Measurements from ENCODE around the gene MLLT1. TPM values are rescaled to one million over a fixed set of nuclear protein-coding genes. Genes with fewer than 3 reads are reported as not detected.

MLLT1 gene
- total and polyA plus RNA-seq, 4 donors, result 2.1 to 15.6 (median 7.3) TPM

- Histone ChIP-seq H3K9me3 (ENCODE audit: control insufficient read depth in 4 of 4, low read length in 3 of 4) (no peaks in the 10 kb centered on the region), H3K36me3 (ENCODE audit: control insufficient read depth in 4 of 4, insufficient read depth in 3 of 4, low read depth in 1 of 4, low read length in 3 of 4) (peaks cover 13 to 65% (median 16%) of the 10 kb centered on the region in 4 donors), H3K9ac (ENCODE audit: low read depth in 1 of 2, low read length in 2 of 2) (no peak overlapping the region), H3K4me1 (ENCODE audit: control insufficient read depth in 4 of 4, insufficient read depth in 4 of 4, low read length in 3 of 4) (peaks cover 6 to 30% (median 22%) of the 10 kb centered on the region in 4 donors), H3K27me3 (ENCODE audit: control insufficient read depth in 4 of 4, insufficient read depth in 4 of 4, low read length in 3 of 4) (no peaks in the 10 kb centered on the region), H3K27ac (ENCODE audit: low read depth in 1 of 2, low read length in 2 of 2) (no peak overlapping the region), H3K4me3 (ENCODE audit: low read depth in 1 of 3, low read length in 3 of 3) (no peak overlapping the region)
- WGBS, result 95% methylated on average over 18 of the region's 18 CpGs
- DNase-seq (ENCODE audit: low spot score), result no peak
- TF ChIP-seq RXRA (IDR thresholded peaks at IDR 0.05), result no peak
- no peak for TF ChIP-seq JUND (IDR thresholded peaks at IDR 0.05)
- TF ChIP-seq YY1 (IDR thresholded peaks at IDR 0.05), result no peak
- TF ChIP-seq SP1 (IDR thresholded peaks at IDR 0.05), result no peak
- no peak for TF ChIP-seq HNF4A (conservative IDR thresholded peaks at IDR 0.05)
Measured at GRCh38 chr19:6222884-6223283, 56.9 kb downstream of the MLLT1 start.

DNA sequence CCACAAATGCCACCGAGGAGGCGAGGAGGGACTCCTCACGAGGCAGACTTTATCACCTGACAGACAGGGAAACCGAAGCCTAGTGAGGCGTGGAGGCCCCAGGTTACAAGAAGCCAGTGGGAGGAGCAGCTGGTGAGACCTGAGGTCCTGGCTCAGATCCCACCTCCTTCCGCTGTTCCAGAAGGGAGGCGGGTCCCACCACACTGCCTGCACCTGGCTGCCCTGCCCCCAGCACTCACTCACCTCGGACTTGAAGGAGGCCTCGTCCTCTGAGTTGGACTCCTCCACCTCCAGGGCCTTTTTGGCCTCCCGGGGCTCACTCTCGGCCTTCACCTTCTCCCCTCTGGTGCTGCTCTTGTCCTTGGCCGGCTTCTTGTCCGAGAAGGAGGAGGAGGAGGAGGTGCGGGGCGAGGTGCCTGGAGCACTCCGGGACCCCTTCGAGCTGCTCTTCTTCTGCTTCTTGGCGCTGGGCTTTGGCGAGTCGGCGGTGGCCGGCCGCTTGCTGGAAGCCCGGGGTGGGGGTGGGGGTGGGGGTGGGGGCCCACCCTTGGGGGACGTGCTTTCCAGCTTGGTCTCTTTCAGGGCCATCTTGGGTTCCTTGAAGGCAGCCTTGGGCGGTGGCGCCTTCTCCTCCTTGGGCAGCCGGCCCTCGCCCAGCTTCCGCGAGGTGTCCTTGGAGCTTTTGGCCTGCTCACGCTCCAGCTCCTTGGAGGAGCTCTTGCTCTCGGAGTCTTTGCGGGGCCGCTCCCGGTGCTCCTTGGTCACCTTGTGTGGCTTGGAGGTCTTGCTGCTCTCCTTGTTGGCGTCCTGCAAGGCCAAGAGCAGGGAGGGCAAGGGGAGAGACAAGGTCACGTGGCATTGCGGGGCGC, 57.7 kb downstream of the MLLT1 start:
- no peak overlapping the region for H3K4me3 ChIP-seq (ENCODE audit: low read depth in 1 of 3, low read length in 3 of 3)
- WGBS, result 95% methylated on average over 40 of the region's 40 CpGs
- DNase-seq (ENCODE audit: low spot score), result no peak
- TF ChIP-seq SP1 (IDR thresholded peaks at IDR 0.05) (no peak), CTCF (IDR thresholded peaks at IDR 0.05; ENCODE audit: low read depth, low read length, missing input control) (no peak), NR2F2 (IDR thresholded peaks at IDR 0.05) (no peak), HNF4A (conservative IDR thresholded peaks at IDR 0.05) (no peak), GABPA (IDR thresholded peaks at IDR 0.05 in 1 of 2, conservative IDR thresholded peaks at IDR 0.05 in 1 of 2) (no peak), RAD21 (IDR thresholded peaks at IDR 0.05) (no peak), FOXA1 (IDR thresholded peaks at IDR 0.05) (no peak), FOXA2 (IDR thresholded peaks at IDR 0.05) (no peak)
- TF ChIP-seq, protein P1, sequence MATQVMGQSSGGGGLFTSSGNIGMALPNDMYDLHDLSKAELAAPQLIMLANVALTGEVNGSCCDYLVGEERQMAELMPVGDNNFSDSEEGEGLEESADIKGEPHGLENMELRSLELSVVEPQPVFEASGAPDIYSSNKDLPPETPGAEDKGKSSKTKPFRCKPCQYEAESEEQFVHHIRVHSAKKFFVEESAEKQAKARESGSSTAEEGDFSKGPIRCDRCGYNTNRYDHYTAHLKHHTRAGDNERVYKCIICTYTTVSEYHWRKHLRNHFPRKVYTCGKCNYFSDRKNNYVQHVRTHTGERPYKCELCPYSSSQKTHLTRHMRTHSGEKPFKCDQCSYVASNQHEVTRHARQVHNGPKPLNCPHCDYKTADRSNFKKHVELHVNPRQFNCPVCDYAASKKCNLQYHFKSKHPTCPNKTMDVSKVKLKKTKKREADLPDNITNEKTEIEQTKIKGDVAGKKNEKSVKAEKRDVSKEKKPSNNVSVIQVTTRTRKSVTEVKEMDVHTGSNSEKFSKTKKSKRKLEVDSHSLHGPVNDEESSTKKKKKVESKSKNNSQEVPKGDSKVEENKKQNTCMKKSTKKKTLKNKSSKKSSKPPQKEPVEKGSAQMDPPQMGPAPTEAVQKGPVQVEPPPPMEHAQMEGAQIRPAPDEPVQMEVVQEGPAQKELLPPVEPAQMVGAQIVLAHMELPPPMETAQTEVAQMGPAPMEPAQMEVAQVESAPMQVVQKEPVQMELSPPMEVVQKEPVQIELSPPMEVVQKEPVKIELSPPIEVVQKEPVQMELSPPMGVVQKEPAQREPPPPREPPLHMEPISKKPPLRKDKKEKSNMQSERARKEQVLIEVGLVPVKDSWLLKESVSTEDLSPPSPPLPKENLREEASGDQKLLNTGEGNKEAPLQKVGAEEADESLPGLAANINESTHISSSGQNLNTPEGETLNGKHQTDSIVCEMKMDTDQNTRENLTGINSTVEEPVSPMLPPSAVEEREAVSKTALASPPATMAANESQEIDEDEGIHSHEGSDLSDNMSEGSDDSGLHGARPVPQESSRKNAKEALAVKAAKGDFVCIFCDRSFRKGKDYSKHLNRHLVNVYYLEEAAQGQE (IDR thresholded peaks at IDR 0.05), result no peak
- TF ChIP-seq, protein P2, sequence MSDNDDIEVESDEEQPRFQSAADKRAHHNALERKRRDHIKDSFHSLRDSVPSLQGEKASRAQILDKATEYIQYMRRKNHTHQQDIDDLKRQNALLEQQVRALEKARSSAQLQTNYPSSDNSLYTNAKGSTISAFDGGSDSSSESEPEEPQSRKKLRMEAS (IDR thresholded peaks at IDR 0.05), result no peak
- H3K36me3 ChIP-seq (ENCODE audit: control insufficient read depth in 4 of 4, insufficient read depth in 3 of 4, low read depth in 1 of 4, low read length in 3 of 4), result peaks cover 13 to 64% (median 17%) of the 10 kb centered on the region in 4 donors
- H3K4me1 ChIP-seq (ENCODE audit: control insufficient read depth in 4 of 4, insufficient read depth in 4 of 4, low read length in 3 of 4), result peaks cover 6 to 30% (median 22%) of the 10 kb centered on the region in 4 donors
- no peaks in the 10 kb centered on the region for H3K27me3 ChIP-seq (ENCODE audit: control insufficient read depth in 4 of 4, insufficient read depth in 4 of 4, low read length in 3 of 4)
- no peak overlapping the region for H3K9ac ChIP-seq (ENCODE audit: low read depth in 1 of 2, low read length in 2 of 2)
- H3K9me3 ChIP-seq (ENCODE audit: control insufficient read depth in 4 of 4, low read length in 3 of 4), result no peaks in the 10 kb centered on the region
- H3K27ac ChIP-seq (ENCODE audit: low read depth in 1 of 2, low read length in 2 of 2), result no peak overlapping the region
